A549 treated with RU486 at 1 μM for 4 hours (cell line): ENCODE data around the gene CCDC92B. TPM values are rescaled to one million over a fixed set of nuclear protein-coding genes. Genes with fewer than 3 reads are reported as not detected.

Experiments used
- total RNA-seq: library from RNA; stranded (reverse); fragments of 200-300 nt; extraction: Qiagen RNA extraction; gene quantifications from 5 replicates; pipeline ENCODE4 v1.2.3, GENCODE V29; 2022; ENCODE audit warnings: low read depth

Gene CCDC92B
- 0.09 to 0.19 TPM (median 0.15 TPM) in 5 replicates for total RNA-seq

DNA sequence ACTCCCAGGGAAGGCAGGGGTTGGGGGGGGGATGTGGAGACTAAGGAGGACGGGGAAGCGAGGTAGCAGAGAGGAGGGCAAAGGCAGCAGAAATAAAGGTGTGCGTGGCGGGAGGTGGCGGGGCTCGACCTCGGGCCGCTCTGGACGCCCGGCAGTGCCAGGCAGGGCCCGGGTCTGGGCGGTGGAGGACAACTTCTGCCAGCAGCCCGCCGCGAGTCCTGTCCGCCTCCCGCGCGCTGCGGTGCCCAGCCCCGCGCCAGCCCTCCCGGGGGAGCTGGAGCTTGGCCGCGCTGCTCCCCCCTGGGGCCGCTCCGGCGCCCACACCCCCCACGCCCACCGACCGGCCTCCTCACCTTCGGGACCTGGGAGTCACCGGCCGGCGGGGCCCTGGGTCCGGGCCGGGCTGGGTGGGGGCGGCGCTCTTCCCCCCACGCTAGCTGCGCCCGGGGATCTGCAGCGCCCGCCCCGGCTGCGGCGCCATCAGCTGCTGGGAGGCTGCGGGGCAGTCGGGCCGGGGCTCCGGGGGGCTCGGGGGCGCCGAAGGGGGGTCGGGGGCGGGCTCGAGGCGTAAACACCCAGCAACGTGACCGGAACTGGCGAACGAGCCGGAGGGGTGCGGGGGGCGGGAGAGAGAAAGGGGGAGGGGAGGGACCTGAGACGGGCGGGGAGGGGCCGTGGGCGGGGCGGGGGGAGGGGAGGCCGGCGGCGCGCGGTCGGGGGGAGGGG is at the start of gene CCDC92B:
CCDC92B (minus strand) TSS at position 595 of the 726 bp plus-strand sequence. CDS start 14,507 bp downstream, outside the sequence.

GRCh38 chr17:2796164-2797125 is 47.0 kb upstream of the CCDC92B start, which contains the start of gene RAP1GAP2:
RAP1GAP2 (plus strand) TSS chr17:2796438; CDS start chr17:2796528, 90 bp downstream.

DNA sequence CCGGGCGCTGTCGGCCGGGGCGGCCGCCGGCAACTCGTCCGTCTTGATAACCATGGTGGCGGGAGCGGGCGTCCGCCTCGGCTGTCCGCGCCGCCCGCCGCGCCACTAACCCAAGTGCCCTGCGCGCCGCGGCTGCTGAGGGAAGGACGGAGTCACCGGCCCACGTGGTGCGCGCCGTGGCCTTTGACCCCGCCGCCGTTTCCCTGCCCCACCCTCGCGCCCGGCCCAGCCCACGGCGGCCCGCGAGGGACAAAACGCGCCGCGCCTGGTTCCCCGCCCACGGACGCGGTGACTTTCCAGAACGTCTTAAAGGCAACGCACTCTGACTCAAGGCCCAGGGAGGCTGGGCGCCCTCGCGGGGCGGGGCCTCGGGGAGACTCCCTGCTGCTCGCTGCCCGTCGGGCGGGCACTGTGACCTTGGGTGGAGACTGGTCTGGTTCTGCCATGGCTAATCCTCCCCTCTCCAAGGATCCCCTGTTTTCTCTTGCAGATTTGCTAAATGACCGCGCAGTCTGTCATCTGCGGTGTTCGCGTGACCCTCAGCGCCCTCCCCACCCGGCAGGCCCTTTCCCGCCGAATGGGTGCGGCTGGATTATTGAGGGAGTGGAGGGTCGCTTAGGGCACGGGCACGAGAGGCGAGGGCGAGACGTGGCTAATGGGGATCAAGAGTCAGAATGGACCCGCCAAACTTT is 37.7 kb downstream of the CCDC92B start, which contains the start of gene CLUH:
CLUH (minus strand) TSS at position 157 of the 692 bp plus-strand sequence; CDS start at position 54, 103 bp downstream.

Other genes starting within 250 kb of the CCDC92B start
- gene METTL16, start 237.8 kb downstream of the CCDC92B start, total RNA-seq, result 29.3 to 39.5 TPM (median 33.0 TPM) in 5 replicates
- 176 to 195 TPM (median 184 TPM) in 5 replicates for gene PAFAH1B1, start 156.0 kb downstream of the CCDC92B start, total RNA-seq
- 89.5 to 125 TPM (median 107 TPM) in 5 replicates for gene CLUH, start 37.9 kb downstream of the CCDC92B start, total RNA-seq
- 14.4 to 24.4 TPM (median 21.1 TPM) in 5 replicates for gene RAP1GAP2, start 46.8 kb upstream of the CCDC92B start, total RNA-seq